HFF-Myc (cell line): ENCODE results near the gene CEP55.

Experiments
- DNase-seq: peaks from one replicate; pipeline ENCODE4 v3.0.0-alpha.2; 2011; ENCODE audit warnings: low read depth; ENCODE audit errors: extremely low read depth
- H3K4me3 ChIP-seq: replicated peaks from 2 replicates; pipeline ENCODE4 v1.5.1; 2011; ENCODE audit warnings: low read depth, mild to moderate bottlenecking, control low read depth, low read length
- CTCF ChIP-seq: IDR thresholded peaks from 2 replicates; pipeline ENCODE4 v1.5.1; 2012; ENCODE audit warnings: mild to moderate bottlenecking, low read depth, low read length, control low read depth; ENCODE audit errors: missing control alignments

The CEP55 gene

GRCh38 chr10:93501650-93502049, 5.2 kb downstream of the CEP55 start:
- no peak for DNase-seq
- no peak for TF ChIP-seq CTCF
- H3K4me3 ChIP-seq, result no peak overlapping the region

- no peak for TF ChIP-seq CTCF
- no peak for DNase-seq
- H3K4me3 ChIP-seq, result no peak overlapping the region
These were observed 6.7 kb downstream of the CEP55 start for GRCh38 chr10:93503075-93503474.

- no peak for DNase-seq
- no peak for TF ChIP-seq CTCF
- H3K4me3 ChIP-seq, result no peak overlapping the region
These were observed 8.7 kb downstream of the CEP55 start for GRCh38 chr10:93505075-93505474.

GRCh38 chr10:93509816-93510215, 13.4 kb downstream of the CEP55 start:
- no peak for DNase-seq
- H3K4me3 ChIP-seq, result no peak overlapping the region
- no peak for TF ChIP-seq CTCF

GRCh38 chr10:93512565-93512964, 16.2 kb downstream of the CEP55 start:
- no peak for DNase-seq
- no peak overlapping the region for H3K4me3 ChIP-seq
- TF ChIP-seq CTCF, result no peak

GRCh38 chr10:93513091-93513490, 16.7 kb downstream of the CEP55 start:
- no peak for DNase-seq
- no peak for TF ChIP-seq CTCF
- H3K4me3 ChIP-seq, result no peak overlapping the region

- no peak for TF ChIP-seq CTCF
- no peak for DNase-seq
- no peak overlapping the region for H3K4me3 ChIP-seq
These were observed 18.1 kb downstream of the CEP55 start for GRCh38 chr10:93514521-93514920.
